Lower lobe of right lung (tissue), 2 donors: ENCODE results near the gene OMP. TPM values are rescaled to one million over a fixed set of nuclear protein-coding genes. Genes with fewer than 3 reads are reported as not detected.
A peak's percentile ranks its signal among the peaks of the same experiment; 100 is the strongest.

ENCODE experiments used
- ATAC-seq, 2 donors: fragments of 200-7000 bp; cut with Tn5 transposase; one replicate each; pipeline ENCODE4 v1.9.1; 2020 to 2022; ENCODE audit warnings: mild to moderate bottlenecking in 2 of 2, moderate library complexity in 2 of 2
- DNase-seq: peaks from one replicate; pipeline ENCODE4 v3.0.0-alpha.2; 2020
- H3K27ac ChIP-seq: fragments of 200-600 bp; one replicate; pipeline ENCODE4 v1.8.0; 2022
- H3K27me3 ChIP-seq: fragments of 200-600 bp; one replicate; pipeline ENCODE4 v1.8.0; 2022; ENCODE audit warnings: low read depth
- H3K36me3 ChIP-seq: fragments of 200-600 bp; one replicate; pipeline ENCODE4 v1.8.0; 2022; ENCODE audit warnings: mild to moderate bottlenecking
- H3K4me1 ChIP-seq: fragments of 200-600 bp; one replicate; pipeline ENCODE4 v1.8.0; 2022
- H3K4me3 ChIP-seq: fragments of 200-600 bp; one replicate; pipeline ENCODE4 v1.8.0; 2022; ENCODE audit warnings: mild to moderate bottlenecking
- H3K9me3 ChIP-seq: fragments of 200-600 bp; one replicate; pipeline ENCODE4 v1.8.0; 2022
- CTCF ChIP-seq: fragments of 200-600 bp; IDR thresholded peaks from one replicate; pipeline ENCODE4 v1.8.0; 2022; ENCODE audit warnings: antibody characterized with exemption, mild to moderate bottlenecking
- intact Hi-C: fragments of 100-400 bp; cut with DNase I; formaldehyde crosslinking; loops from one replicate; pipeline ENCODE4 v1.11.0; 2022
- total RNA-seq: library from RNA; stranded (reverse); fragmentation: NEBNext Ultra II Directional; extraction: Animal tissue kit (Norgen Biotek cat#: 25700); gene quantifications from one replicate; pipeline ENCODE4 v1.2.1, GENCODE V29; 2021
- donor health status: DM: no; HTN: yes; CAD: no; lungs with severe emphysema.

OMP gene
- total RNA-seq, 1 donor from 2014 or later = not detected

- H3K36me3 ChIP-seq = no peaks in the 10 kb centered on the region
- ATAC-seq (no peak), DNase-seq (peak; percentile 46)
- no peak overlapping the region for H3K4me3 ChIP-seq
- TF ChIP-seq CTCF = no peak
- peaks cover 38% of the 10 kb centered on the region for H3K4me1 ChIP-seq
- H3K27ac ChIP-seq = peak overlapping the region; percentile 77
- no peaks in the 10 kb centered on the region for H3K9me3 ChIP-seq
- H3K27me3 ChIP-seq = no peaks in the 10 kb centered on the region
- intact Hi-C loops = no loop called here
Observed at GRCh38 chr11:77074205-77074604, 28.4 kb upstream of the OMP start.

GRCh38 chr11:77074626-77075221 is 27.9 kb upstream of the OMP start:
- no peak for TF ChIP-seq CTCF
- ATAC-seq (no peak), DNase-seq (peak; percentile 37)
- no peaks in the 10 kb centered on the region for H3K27me3 ChIP-seq
- peak overlapping the region; percentile 77 for H3K27ac ChIP-seq
- no peaks in the 10 kb centered on the region for H3K9me3 ChIP-seq
- H3K4me1 ChIP-seq = peaks cover 38% of the 10 kb centered on the region
- no peak overlapping the region for H3K4me3 ChIP-seq
- intact Hi-C loops = no loop called here
- H3K36me3 ChIP-seq = no peaks in the 10 kb centered on the region

GRCh38 chr11:77075425-77075905 is 27.2 kb upstream of the OMP start:
- Histone ChIP-seq H3K36me3 (no peaks in the 10 kb centered on the region), H3K4me3 (no peak overlapping the region), H3K4me1 (peaks cover 38% of the 10 kb centered on the region), H3K27me3 (no peaks in the 10 kb centered on the region), H3K9me3 (no peaks in the 10 kb centered on the region), H3K27ac (peak overlapping the region; percentile 77)
- peak; percentile 47 for DNase-seq
- TF ChIP-seq CTCF = no peak
- ATAC-seq = peak; percentile 37 to 40
- intact Hi-C loops = no loop called here

- no peaks in the 10 kb centered on the region for H3K9me3 ChIP-seq
- no peaks in the 10 kb centered on the region for H3K27me3 ChIP-seq
- H3K4me1 ChIP-seq = peaks cover 20% of the 10 kb centered on the region
- no peak for TF ChIP-seq CTCF
- H3K4me3 ChIP-seq = no peak overlapping the region
- ATAC-seq (no peak), DNase-seq (no peak)
- H3K27ac ChIP-seq = no peak overlapping the region
- H3K36me3 ChIP-seq = no peaks in the 10 kb centered on the region
- intact Hi-C loops = no loop called here
Observed at GRCh38 chr11:77079666-77080065, 23.0 kb upstream of the OMP start.

GRCh38 chr11:77080643-77081210 is 21.9 kb upstream of the OMP start:
- peaks cover 16% of the 10 kb centered on the region for H3K4me1 ChIP-seq

More at GRCh38 chr11:77080643-77081210, 21.9 kb upstream of the OMP start:
- Histone ChIP-seq H3K36me3 (no peaks in the 10 kb centered on the region), H3K9me3 (no peaks in the 10 kb centered on the region), H3K27me3 (no peaks in the 10 kb centered on the region), H3K4me3 (no peak overlapping the region), H3K27ac (no peak overlapping the region)
- intact Hi-C loops = no loop called here
- ATAC-seq = no peak
- no peak for DNase-seq
- TF ChIP-seq CTCF = no peak
